Bronchial epithelial cell (primary cell): ENCODE data around the gene RNU4-1. TPM values are rescaled to one million over a fixed set of nuclear protein-coding genes. Genes with fewer than 3 reads are reported as not detected.

ENCODE experiments used
- DNase-seq: peaks from one replicate; pipeline ENCODE4 v3.0.0-alpha.2; 2010; ENCODE audit warnings: low read depth
- FAIRE-seq: peaks from 2 replicates; lab custom pipeline; 2011; peaks lifted over from hg19 to GRCh38; lab: Jason Lieb, UNC
- H3K27me3 ChIP-seq: 2 replicates; pipeline ENCODE4 v1.5.1; 2011; ENCODE audit warnings: low read length; ENCODE audit not compliant: control insufficient read depth, insufficient read depth
- H3K36me3 ChIP-seq: 2 replicates; pipeline ENCODE4 v1.5.1; 2011; ENCODE audit warnings: low read length; ENCODE audit not compliant: control insufficient read depth, insufficient read depth
- H3K4me3 ChIP-seq: 2 replicates; pipeline ENCODE4 v1.5.1; 2011; ENCODE audit warnings: mild to moderate bottlenecking, low read depth, low read length, control low read depth
- total RNA-seq: library from RNA; depleted of rRNA; stranded (reverse); fragments of >200 nt; gene quantifications from 2 replicates; pipeline ENCODE4 v1.2.1, GENCODE V29; 2014
- TF ChIP-seq, protein P1 (sequence below): IDR thresholded peaks from 2 replicates; pipeline ENCODE4 v1.5.1; 2011; ENCODE audit warnings: mild to moderate bottlenecking, moderate library complexity, low read length, control low read depth, inconsistent platforms; ENCODE audit not compliant: insufficient read depth, severe bottlenecking

RNU4-1 gene
- total RNA-seq, 1 donor from 2014 or later, result 564 TPM

DNA sequence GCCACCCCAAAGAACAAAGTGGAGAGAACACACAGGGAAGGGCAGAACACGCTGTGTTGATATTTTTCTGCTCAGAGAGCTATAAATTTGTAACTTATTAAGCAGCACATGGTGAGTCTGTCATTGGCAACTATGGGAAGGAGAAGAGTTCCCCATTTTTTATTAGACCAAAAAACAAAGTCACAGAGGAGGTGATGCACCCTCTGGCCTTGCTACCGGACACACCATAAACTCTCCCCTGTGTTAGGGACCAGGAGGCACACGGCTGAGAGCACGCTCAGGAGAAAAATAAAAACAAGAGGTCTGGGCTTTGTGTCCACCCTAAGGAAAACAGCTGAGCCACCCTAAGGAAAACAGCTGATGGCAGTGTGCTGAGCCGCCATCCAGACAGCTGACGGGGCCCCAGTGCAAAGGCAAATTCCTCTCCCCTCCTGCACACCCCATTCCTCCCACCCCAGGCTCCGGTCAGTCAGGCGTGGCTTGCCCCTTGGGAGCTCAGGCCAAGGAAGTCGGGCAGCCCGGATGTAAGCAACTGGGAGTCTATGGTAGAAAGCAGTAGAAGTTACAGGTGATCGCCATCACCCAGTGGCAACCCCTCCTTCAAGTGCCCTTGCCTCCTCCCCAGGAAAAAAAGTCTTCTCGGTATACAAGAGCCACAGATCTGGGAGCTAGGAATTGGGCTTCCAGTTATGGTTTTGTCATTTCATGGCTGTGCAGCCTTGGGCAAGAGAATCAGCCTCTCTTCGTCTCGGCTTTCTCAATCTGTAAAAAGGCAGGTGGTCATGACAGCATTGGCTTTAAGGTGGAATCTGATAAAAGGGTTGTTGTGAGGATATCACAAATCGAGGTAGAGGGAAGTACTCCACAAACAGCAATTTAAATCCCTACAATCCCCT is 29.9 kb downstream of the RNU4-1 start:
- DNase-seq (no peak), FAIRE-seq (no peak)
- TF ChIP-seq, protein P1, sequence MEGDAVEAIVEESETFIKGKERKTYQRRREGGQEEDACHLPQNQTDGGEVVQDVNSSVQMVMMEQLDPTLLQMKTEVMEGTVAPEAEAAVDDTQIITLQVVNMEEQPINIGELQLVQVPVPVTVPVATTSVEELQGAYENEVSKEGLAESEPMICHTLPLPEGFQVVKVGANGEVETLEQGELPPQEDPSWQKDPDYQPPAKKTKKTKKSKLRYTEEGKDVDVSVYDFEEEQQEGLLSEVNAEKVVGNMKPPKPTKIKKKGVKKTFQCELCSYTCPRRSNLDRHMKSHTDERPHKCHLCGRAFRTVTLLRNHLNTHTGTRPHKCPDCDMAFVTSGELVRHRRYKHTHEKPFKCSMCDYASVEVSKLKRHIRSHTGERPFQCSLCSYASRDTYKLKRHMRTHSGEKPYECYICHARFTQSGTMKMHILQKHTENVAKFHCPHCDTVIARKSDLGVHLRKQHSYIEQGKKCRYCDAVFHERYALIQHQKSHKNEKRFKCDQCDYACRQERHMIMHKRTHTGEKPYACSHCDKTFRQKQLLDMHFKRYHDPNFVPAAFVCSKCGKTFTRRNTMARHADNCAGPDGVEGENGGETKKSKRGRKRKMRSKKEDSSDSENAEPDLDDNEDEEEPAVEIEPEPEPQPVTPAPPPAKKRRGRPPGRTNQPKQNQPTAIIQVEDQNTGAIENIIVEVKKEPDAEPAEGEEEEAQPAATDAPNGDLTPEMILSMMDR, result no peak
- peak overlapping the region; percentile 90 for H3K4me3 ChIP-seq
- no peaks in the 10 kb centered on the region for H3K27me3 ChIP-seq
- peaks cover 9% of the 10 kb centered on the region for H3K36me3 ChIP-seq

DNA sequence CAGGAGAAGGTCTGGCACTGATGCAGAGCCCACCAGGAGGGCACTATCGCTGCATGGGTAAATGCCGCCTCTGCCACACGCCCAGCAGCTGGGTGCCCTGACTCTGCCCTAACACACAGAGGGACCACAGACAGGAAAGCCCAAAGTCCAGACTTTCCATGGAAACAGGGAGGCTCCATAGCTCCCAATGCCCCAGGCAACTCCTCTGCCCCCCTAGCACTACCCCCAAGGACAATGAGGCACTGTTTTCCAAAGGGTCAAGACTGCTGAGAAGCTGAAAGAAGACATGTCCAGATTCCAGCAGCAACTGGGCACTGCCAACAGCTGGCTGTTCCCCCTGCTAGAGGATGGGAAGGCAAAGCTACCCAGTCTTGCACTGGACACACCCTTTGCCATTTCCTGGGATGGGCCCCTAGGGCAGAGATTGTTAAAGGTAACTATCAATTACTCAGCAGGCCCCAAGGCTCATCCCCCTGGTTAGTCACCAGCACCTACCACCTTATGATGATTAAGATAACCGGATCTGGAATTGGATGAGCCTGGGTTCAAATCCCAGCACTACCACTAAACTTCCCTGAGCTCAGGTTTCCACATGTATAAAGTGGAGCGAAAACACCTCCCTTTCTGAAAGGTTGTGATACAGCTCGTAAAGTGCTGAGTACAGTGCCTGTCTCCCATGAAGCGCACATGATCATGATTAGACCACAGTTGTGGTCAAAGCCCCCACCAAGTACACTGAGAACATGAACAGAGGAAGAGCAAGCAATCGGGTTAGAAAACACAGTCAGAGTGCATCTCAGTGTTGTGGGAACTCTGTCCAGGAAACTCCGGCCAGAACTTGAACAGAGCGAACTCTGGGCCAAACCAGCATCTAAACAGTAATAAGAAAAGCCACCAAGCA is 30.8 kb downstream of the RNU4-1 start:
- Histone ChIP-seq H3K4me3 (peak overlapping the region; percentile 90), H3K36me3 (peaks cover 9% of the 10 kb centered on the region), H3K27me3 (no peaks in the 10 kb centered on the region)
- peak; percentile 96 for DNase-seq
- TF ChIP-seq, protein P1, result no peak
- peak; percentile 93 for FAIRE-seq

DNA sequence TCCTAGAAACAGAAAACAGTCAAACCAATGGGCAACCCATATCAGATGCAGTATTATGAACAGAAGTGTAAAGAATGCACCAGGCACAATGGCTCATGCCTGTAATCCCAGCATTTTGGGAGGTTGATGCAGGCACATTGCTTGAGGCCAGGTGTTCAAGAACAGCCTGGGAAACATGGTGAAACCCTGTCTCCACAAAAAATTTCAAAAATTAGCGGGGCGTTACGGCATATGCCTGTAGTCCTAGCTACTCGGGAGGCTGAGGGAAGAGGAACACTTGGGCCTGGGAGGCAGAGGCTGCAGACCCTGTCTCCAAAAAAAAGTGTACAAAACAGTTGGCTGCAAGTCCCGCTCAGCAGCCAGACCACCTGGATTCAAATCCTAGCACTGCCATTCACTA is 32.4 kb downstream of the RNU4-1 start:
- DNase-seq (no peak), FAIRE-seq (no peak)
- H3K27me3 ChIP-seq, result no peaks in the 10 kb centered on the region
- H3K36me3 ChIP-seq, result peaks cover 9% of the 10 kb centered on the region
- TF ChIP-seq, protein P1, result no peak
- no peak overlapping the region for H3K4me3 ChIP-seq

DNA sequence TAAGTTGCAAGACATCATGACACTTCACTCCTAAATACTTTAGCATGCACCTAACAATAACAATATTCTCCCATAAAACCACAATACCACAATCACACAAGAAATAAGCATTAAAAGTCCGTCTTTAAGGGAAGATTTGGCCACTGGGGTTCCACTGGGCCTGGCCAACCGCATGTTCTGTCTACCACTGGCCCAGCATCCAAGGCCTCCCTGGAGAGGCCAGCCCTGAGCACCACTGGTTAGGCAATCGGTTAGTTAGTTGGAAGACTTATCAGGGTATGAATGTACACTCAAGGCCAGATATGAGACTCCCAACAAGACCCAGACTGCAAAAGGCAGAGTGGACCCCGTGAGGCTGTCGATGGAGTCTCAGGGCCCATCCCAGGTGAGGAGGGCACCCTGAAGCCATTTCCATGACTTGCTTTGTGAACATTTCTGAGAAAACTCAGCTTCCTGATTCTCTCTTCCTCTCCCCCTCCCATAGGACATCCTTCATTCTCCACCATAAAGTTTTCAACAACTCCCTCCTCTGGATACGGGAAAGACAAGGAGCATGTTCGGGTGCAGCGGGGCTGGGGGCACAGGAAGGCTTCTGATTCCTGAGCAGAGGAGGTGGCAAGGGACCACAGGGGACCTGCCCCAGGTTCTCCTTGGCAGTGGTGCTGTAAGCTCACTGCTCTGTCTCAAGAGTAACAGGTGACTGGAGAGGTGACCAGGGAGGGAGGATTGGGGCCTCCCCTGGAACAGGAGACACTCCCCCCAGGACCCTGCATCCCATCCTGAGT is 33.4 kb downstream of the RNU4-1 start:
- peaks cover 12% of the 10 kb centered on the region for H3K36me3 ChIP-seq
- FAIRE-seq, result no peak
- H3K27me3 ChIP-seq, result no peaks in the 10 kb centered on the region
- TF ChIP-seq, protein P1, result no peak
- DNase-seq, result no peak
- no peak overlapping the region for H3K4me3 ChIP-seq

DNA sequence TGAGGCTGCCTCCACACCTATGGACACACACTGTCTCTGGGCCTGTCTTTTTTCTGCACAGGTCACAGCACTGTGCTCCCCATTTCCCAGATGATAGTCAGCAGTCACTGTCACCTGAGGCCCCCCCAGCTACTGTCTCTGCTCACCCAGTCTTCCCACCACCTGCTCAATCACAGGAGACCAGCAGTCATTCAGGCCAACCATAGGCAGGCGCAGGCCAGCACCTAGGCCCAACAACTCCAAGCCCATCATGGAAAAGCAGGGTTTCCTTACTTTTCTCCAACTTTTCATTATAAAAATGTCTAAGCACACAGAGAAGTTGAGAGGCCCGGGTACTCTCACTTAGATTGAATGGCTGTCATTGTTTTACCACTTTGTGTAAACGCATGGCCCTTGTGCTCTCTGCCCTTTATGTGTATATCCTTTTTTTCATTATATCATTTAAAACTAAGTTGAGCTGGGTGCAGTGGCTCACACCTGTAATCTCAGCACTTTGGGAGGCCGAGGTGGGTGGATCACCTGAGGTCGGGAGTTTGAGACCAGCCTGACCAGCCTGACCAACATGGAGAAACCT is 34.6 kb downstream of the RNU4-1 start:
- Histone ChIP-seq H3K27me3 (no peaks in the 10 kb centered on the region), H3K36me3 (peaks cover 12% of the 10 kb centered on the region), H3K4me3 (no peak overlapping the region)
- FAIRE-seq (no peak), DNase-seq (no peak)
- TF ChIP-seq, protein P1, result no peak
